SK-N-SH (cell line): Measurements from ENCODE around the gene FMO1. TPM values are rescaled to one million over a fixed set of nuclear protein-coding genes. Genes with fewer than 3 reads are reported as not detected.

Experiments
- CTCF ChIA-PET: fragments of 300-600, 350-600 bp; formaldehyde crosslinking; extraction: SDS; loops from one replicate; lab custom pipeline; 2021; lab: Yijun Ruan, JAX
- POLR2A ChIA-PET: fragments of 350-600 bp; sonication (Branson Sonifier 250); formaldehyde crosslinking; extraction: SDS; loops from one replicate; lab custom pipeline; 2020; ENCODE audit warnings: antibody characterized with exemption, inconsistent platforms; lab: Yijun Ruan, JAX
- DNase-seq: peaks from one replicate; pipeline ENCODE4 v3.0.0; 2012
- H2AFZ ChIP-seq: fragments of 200-600 bp; sonication (generic); 2 replicates; pipeline ENCODE4 v1.8.1; 2016; ENCODE audit warnings: antibody characterized with exemption, mild to moderate bottlenecking, low read depth
- H3F3A ChIP-seq: fragments of 200-600 bp; sonication (generic); replicated peaks from 2 replicates; pipeline ENCODE3; 2016; ENCODE audit warnings: antibody characterized with exemption, mild to moderate bottlenecking; ENCODE audit not compliant: insufficient read depth
- H3K27ac ChIP-seq, 2 experiments: fragments of 200-500 bp in 1 of 2; fragments of 200-600 bp in 1 of 2; sonication (Bioruptor generic) in 1 of 2; sonication (generic), shearing (Covaris generic) in 1 of 2; 2 replicates each; pipeline versions ENCODE4 v1.5.1 to v1.6.1; 2014 to 2016; ENCODE audit warnings: low read depth in 2 of 2, inconsistent platforms in 1 of 2, low read length in 1 of 2, mild to moderate bottlenecking in 1 of 2, mixed read lengths in 1 of 2
- H3K27me3 ChIP-seq: fragments of 200-600 bp; sonication (generic), shearing (Covaris generic); 2 replicates; pipeline ENCODE4 v1.6.1; 2016; ENCODE audit warnings: mixed run types; ENCODE audit not compliant: insufficient read depth
- H3K36me3 ChIP-seq, 2 experiments: fragments of 200-500 bp in 1 of 2; fragments of 200-600 bp in 1 of 2; sonication (Bioruptor generic) in 1 of 2; sonication (generic) in 1 of 2; replicated peaks in 1 of 2; 2 replicates each; pipeline versions ENCODE3 to v1.5.1; 2014 to 2016; ENCODE audit warnings: low read length in 1 of 2, mild to moderate bottlenecking in 1 of 2; ENCODE audit not compliant: insufficient read depth in 2 of 2, control insufficient read depth in 1 of 2
- H3K4me1 ChIP-seq, 2 experiments: fragments of 200-500 bp in 1 of 2; fragments of 200-600 bp in 1 of 2; sonication (Bioruptor generic) in 1 of 2; sonication (generic), shearing (Covaris generic) in 1 of 2; 2 replicates each; pipeline versions ENCODE4 v1.5.1 to v1.6.1; 2014 to 2016; ENCODE audit warnings: low read depth in 1 of 2, low read length in 1 of 2, mixed run types in 1 of 2; ENCODE audit not compliant: insufficient read depth in 2 of 2, control insufficient read depth in 1 of 2
- H3K4me2 ChIP-seq: fragments of 200-600 bp; sonication (generic), shearing (Covaris generic); 2 replicates; pipeline ENCODE4 v1.6.1; 2017; ENCODE audit warnings: mixed run types
- H3K4me3 ChIP-seq, 2 experiments: fragments of 200-500 bp in 1 of 2; fragments of 200-600 bp in 1 of 2; sonication (Bioruptor generic) in 1 of 2; sonication (generic), shearing (Covaris generic) in 1 of 2; 2 replicates each; pipeline versions ENCODE4 v1.5.1 to v1.8.1; 2014 to 2016; ENCODE audit warnings: low read depth in 2 of 2, inconsistent platforms in 1 of 2, low read length in 1 of 2, mild to moderate bottlenecking in 1 of 2, mixed read lengths in 1 of 2, moderate library complexity in 1 of 2
- H3K79me2 ChIP-seq: fragments of 200-600 bp; sonication (generic); 2 replicates; pipeline ENCODE4 v1.8.1; 2017; ENCODE audit warnings: mild to moderate bottlenecking; ENCODE audit not compliant: insufficient read depth
- H3K9ac ChIP-seq: fragments of 200-600 bp; sonication (generic); 2 replicates; pipeline ENCODE4 v1.6.1; 2017; ENCODE audit warnings: mixed run types
- H3K9me2 ChIP-seq: fragments of 200-600 bp; sonication (generic); 2 replicates; pipeline ENCODE4 v1.6.1; 2017; ENCODE audit warnings: mixed run types
- H3K9me3 ChIP-seq: fragments of 200-600 bp; sonication (generic); 2 replicates; pipeline ENCODE4 v1.6.1; 2017; ENCODE audit warnings: mixed run types, mild to moderate bottlenecking, moderate library complexity
- H4K20me1 ChIP-seq: fragments of 200-600 bp; sonication (generic); 2 replicates; pipeline ENCODE4 v1.6.1; 2017; ENCODE audit warnings: mild to moderate bottlenecking, mixed run types; ENCODE audit not compliant: insufficient read depth
- CHD2 ChIP-seq: fragments of 150-350 bp; IDR thresholded peaks from 2 replicates; pipeline ENCODE4 v1.6.1; 2018; ENCODE audit warnings: low read length; ENCODE audit not compliant: partially characterized antibody
- EZH2phosphoT487 ChIP-seq: fragments of 200-600 bp; sonication (generic); IDR thresholded peaks from 2 replicates; pipeline ENCODE4 v1.6.1; 2017; ENCODE audit warnings: low read depth, mixed run types, mild to moderate bottlenecking, antibody characterized with exemption, moderate library complexity, borderline replicate concordance
- FOSL2 ChIP-seq: IDR thresholded peaks from 2 replicates; pipeline ENCODE4 v1.4.0; 2012; ENCODE audit warnings: low read depth, mild to moderate bottlenecking, moderate library complexity, borderline replicate concordance
- FOXJ3 ChIP-seq: sonication (generic); formaldehyde crosslinking; IDR thresholded peaks from 2 replicates; pipeline ENCODE4 v1.5.1; 2020; ENCODE audit warnings: mild to moderate bottlenecking, missing genetic modification reagents
- FOXM1 ChIP-seq: IDR thresholded peaks from 2 replicates; pipeline ENCODE4 v1.4.0; 2012; ENCODE audit warnings: low read depth, mild to moderate bottlenecking
- GABPA ChIP-seq: IDR thresholded peaks from 2 replicates; pipeline ENCODE4 v1.4.0; 2012; ENCODE audit warnings: low read depth, mild to moderate bottlenecking
- GATA2 ChIP-seq: sonication (generic); formaldehyde crosslinking; IDR thresholded peaks from 2 replicates; pipeline ENCODE4 v1.5.0; 2020; ENCODE audit warnings: mild to moderate bottlenecking, missing genetic modification reagents
- RFX5 ChIP-seq: IDR thresholded peaks from 2 replicates; pipeline ENCODE4 v1.6.1; 2012; ENCODE audit warnings: mild to moderate bottlenecking, improper control_type of control experiment, low read length
- RXRA ChIP-seq: IDR thresholded peaks from 2 replicates; pipeline ENCODE4 v1.4.0; 2012; ENCODE audit warnings: low read depth, mild to moderate bottlenecking, borderline replicate concordance
- SIN3A ChIP-seq: IDR thresholded peaks from 2 replicates; pipeline ENCODE4 v1.6.1; 2012; ENCODE audit warnings: low read depth, mild to moderate bottlenecking, low read length, moderate library complexity, borderline replicate concordance
- TAF1 ChIP-seq: IDR thresholded peaks from 2 replicates; pipeline ENCODE4 v1.6.1; 2012; ENCODE audit warnings: low read depth, mild to moderate bottlenecking, low read length, moderate library complexity, borderline replicate concordance
- TCF12 ChIP-seq: IDR thresholded peaks from 2 replicates; pipeline ENCODE4 v1.4.0; 2012
- TEAD4 ChIP-seq: IDR thresholded peaks from 2 replicates; pipeline ENCODE4 v1.4.0; 2012; ENCODE audit warnings: mild to moderate bottlenecking, borderline replicate concordance; ENCODE audit not compliant: insufficient read depth
- YY1 ChIP-seq: IDR thresholded peaks from 2 replicates; pipeline ENCODE4 v1.4.0; 2012; ENCODE audit warnings: low read depth, mild to moderate bottlenecking
- whole genome bisulfite sequencing: methylation state at CpG from one replicate; pipeline ENCODE4 v1.1.6; 2017; ENCODE audit warnings: low lambda C conversion rate; 5-methylcytosine and 5-hydroxymethylcytosine counted together
- polyA plus RNA-seq, 3 experiments: library from polyadenylated mRNA; depleted of rRNA; stranded (reverse); fragments of >200 nt; gene quantifications; 2 replicates each; pipeline ENCODE4 v1.2.3, GENCODE V29; 2012
- TF ChIP-seq, protein P1 (sequence below): fragments of 150-350 bp; IDR thresholded peaks from 2 replicates; pipeline ENCODE4 v1.6.1; 2017; ENCODE audit warnings: antibody characterized with exemption, low read length, low read depth, borderline replicate concordance
- TF ChIP-seq, protein P2 (sequence below): fragments of 200-600 bp; sonication (generic); IDR thresholded peaks from 2 replicates; pipeline ENCODE4 v1.6.1; 2017; ENCODE audit warnings: antibody characterized with exemption, mild to moderate bottlenecking, moderate library complexity
- TF ChIP-seq, protein P3 (sequence below): fragments of 150-350 bp; IDR thresholded peaks from 2 replicates; pipeline ENCODE4 v1.6.1; 2016; ENCODE audit warnings: mild to moderate bottlenecking, low read depth, low read length
- TF ChIP-seq, protein P4 (sequence below): IDR thresholded peaks from 2 replicates; pipeline ENCODE4 v1.4.0; 2012; ENCODE audit warnings: low read depth, borderline replicate concordance

Gene FMO1
- polyA plus RNA-seq, 1 of the 3 experiments (the other 2 are of a cell fraction): not detected

DNA sequence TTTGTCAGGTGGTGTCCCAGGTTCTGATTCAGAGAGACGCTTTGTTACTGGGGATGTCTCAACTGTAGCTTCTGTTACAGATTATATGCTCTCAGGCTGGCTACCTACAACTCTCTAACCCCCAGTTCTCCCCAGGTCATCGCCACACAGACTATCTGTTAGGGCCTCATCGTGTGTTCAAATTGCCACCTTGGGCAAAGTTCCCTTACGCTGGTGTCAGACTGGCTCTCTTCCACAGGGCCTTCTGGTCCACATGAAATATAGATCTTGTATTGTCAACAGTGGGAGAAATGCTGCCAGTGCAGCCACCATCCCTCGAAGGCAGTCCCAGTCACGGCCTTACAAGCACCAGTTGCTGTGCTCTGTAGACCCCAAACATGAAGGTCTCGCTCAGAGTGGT, 81.0 kb downstream of the FMO1 start:
- Histone ChIP-seq H3F3A (no peaks in the 10 kb centered on the region), H3K4me2 (no peak overlapping the region), H3K4me1 (no peaks in the 10 kb centered on the region), H3K9me3 (no peaks in the 10 kb centered on the region), H4K20me1 (no peaks in the 10 kb centered on the region), H2AFZ (no peak overlapping the region), H3K27ac (no peak overlapping the region), H3K9me2 (peaks cover 3% of the 10 kb centered on the region; the same call in 1 of the 2 replicates), H3K27me3 (no peaks in the 10 kb centered on the region), H3K9ac (no peak overlapping the region), H3K36me3 (no peaks in the 10 kb centered on the region), H3K79me2 (no peaks in the 10 kb centered on the region), H3K4me3 (no peak overlapping the region)
- no peak for DNase-seq
- CTCF ChIA-PET: no interaction called here
- 33% methylated on average over 7 of the region's 7 CpGs for WGBS
- TF ChIP-seq CHD2: no peak
- no peak for TF ChIP-seq YY1
- TF ChIP-seq TAF1: no peak
- TF ChIP-seq, protein P1, sequence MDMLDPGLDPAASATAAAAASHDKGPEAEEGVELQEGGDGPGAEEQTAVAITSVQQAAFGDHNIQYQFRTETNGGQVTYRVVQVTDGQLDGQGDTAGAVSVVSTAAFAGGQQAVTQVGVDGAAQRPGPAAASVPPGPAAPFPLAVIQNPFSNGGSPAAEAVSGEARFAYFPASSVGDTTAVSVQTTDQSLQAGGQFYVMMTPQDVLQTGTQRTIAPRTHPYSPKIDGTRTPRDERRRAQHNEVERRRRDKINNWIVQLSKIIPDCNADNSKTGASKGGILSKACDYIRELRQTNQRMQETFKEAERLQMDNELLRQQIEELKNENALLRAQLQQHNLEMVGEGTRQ: no peak
- TF ChIP-seq FOXM1: no peak
- TF ChIP-seq TEAD4: no peak
- no peak for TF ChIP-seq SIN3A
- TF ChIP-seq, protein P2, sequence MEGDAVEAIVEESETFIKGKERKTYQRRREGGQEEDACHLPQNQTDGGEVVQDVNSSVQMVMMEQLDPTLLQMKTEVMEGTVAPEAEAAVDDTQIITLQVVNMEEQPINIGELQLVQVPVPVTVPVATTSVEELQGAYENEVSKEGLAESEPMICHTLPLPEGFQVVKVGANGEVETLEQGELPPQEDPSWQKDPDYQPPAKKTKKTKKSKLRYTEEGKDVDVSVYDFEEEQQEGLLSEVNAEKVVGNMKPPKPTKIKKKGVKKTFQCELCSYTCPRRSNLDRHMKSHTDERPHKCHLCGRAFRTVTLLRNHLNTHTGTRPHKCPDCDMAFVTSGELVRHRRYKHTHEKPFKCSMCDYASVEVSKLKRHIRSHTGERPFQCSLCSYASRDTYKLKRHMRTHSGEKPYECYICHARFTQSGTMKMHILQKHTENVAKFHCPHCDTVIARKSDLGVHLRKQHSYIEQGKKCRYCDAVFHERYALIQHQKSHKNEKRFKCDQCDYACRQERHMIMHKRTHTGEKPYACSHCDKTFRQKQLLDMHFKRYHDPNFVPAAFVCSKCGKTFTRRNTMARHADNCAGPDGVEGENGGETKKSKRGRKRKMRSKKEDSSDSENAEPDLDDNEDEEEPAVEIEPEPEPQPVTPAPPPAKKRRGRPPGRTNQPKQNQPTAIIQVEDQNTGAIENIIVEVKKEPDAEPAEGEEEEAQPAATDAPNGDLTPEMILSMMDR: no peak
- no peak for TF ChIP-seq FOXJ3 (CRISPR knock-in tag)
- TF ChIP-seq RFX5: no peak
- TF ChIP-seq GABPA: no peak
- TF ChIP-seq, protein P3, sequence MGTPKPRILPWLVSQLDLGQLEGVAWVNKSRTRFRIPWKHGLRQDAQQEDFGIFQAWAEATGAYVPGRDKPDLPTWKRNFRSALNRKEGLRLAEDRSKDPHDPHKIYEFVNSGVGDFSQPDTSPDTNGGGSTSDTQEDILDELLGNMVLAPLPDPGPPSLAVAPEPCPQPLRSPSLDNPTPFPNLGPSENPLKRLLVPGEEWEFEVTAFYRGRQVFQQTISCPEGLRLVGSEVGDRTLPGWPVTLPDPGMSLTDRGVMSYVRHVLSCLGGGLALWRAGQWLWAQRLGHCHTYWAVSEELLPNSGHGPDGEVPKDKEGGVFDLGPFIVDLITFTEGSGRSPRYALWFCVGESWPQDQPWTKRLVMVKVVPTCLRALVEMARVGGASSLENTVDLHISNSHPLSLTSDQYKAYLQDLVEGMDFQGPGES: no peak
- TF ChIP-seq, all 33 proteins: peak for 0
- POLR2A ChIA-PET: no interaction called here

DNA sequence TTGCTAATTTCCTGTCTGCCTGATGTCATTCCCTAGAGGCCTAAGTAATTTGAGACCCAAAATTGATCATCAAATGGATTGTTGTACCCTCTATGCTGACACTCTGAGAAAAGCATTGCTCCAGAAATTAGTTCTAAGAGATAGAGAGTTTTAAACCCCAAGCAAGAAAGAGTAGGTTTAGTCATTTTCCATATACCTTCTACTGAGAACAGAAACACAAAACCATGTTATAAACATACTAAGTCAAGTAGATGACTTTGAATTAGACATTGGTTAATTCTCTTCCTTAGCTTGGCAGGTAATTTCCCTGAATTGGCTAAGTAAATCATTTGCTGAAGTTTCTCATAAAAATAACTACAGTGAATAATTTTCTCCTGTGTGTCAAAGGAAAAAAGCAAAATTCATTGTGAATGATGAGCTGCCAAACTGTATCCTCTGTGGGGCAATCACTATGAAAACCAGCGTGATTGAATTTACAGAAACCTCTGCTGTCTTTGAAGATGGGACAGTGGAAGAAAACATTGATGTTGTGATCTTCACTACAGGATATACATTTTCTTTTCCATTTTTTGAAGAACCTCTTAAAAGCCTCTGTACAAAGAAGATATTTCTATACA, 85.8 kb downstream of the FMO1 start:
- Histone ChIP-seq H4K20me1 (no peaks in the 10 kb centered on the region), H3K27me3 (no peaks in the 10 kb centered on the region), H3K9me2 (no peaks in the 10 kb centered on the region), H3K27ac (no peak overlapping the region), H3K9ac (no peak overlapping the region), H3K4me2 (no peak overlapping the region), H3K4me1 (no peaks in the 10 kb centered on the region; a peak in 1 of 4 replicates), H3K9me3 (no peaks in the 10 kb centered on the region), H3F3A (no peaks in the 10 kb centered on the region), H3K79me2 (no peaks in the 10 kb centered on the region), H3K36me3 (no peaks in the 10 kb centered on the region), H3K4me3 (no peak overlapping the region), H2AFZ (no peak overlapping the region)
- no peak for DNase-seq
- TF ChIP-seq TCF12: no peak
- TF ChIP-seq, protein P4, sequence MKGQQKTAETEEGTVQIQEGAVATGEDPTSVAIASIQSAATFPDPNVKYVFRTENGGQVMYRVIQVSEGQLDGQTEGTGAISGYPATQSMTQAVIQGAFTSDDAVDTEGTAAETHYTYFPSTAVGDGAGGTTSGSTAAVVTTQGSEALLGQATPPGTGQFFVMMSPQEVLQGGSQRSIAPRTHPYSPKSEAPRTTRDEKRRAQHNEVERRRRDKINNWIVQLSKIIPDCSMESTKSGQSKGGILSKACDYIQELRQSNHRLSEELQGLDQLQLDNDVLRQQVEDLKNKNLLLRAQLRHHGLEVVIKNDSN: no peak
- TF ChIP-seq GATA2 (CRISPR knock-in tag): no peak
- no peak for TF ChIP-seq SIN3A
- TF ChIP-seq EZH2phosphoT487: no peak
- TF ChIP-seq TEAD4: no peak
- no peak for TF ChIP-seq FOXJ3 (CRISPR knock-in tag)
- TF ChIP-seq FOSL2: no peak
- no peak for TF ChIP-seq RXRA
- no peak for TF ChIP-seq CHD2
- TF ChIP-seq TAF1: no peak
- ChIA-PET CTCF (interaction anchor here (0.7 to 1.4 kb wide), 2 partner anchors 22 to 1455 kb away, joined by 3 read pairs; no protein-coding TSS in a partner anchor), POLR2A (no interaction called here)
- 38% methylated on average over 1 of the region's 1 CpG for WGBS
